K562 (cell line): Measurements from ENCODE around the gene ZDHHC14. TPM values are rescaled to one million over a fixed set of nuclear protein-coding genes. Genes with fewer than 3 reads are reported as not detected.

Source experiments
- MEF2A ChIP-seq: IDR thresholded peaks from 2 replicates; pipeline ENCODE4 v1.6.1; 2011; ENCODE audit warnings: low read depth, mild to moderate bottlenecking, low read length, moderate library complexity; ENCODE audit not compliant: control insufficient read depth
- MIER1 ChIP-seq: fragments of 450-650 bp; IDR thresholded peaks from 2 replicates; pipeline ENCODE4 v1.6.1; 2016; ENCODE audit warnings: antibody characterized with exemption, mild to moderate bottlenecking, low read depth
- NR1H2 ChIP-seq: sonication (generic); formaldehyde crosslinking; IDR thresholded peaks from 2 replicates; pipeline ENCODE4 v1.4.0; 2020; ENCODE audit warnings: mild to moderate bottlenecking, missing genetic modification reagents
- TEAD2 ChIP-seq: fragments of 450-650 bp; IDR thresholded peaks from 2 replicates; pipeline ENCODE4 v1.6.1; 2016; ENCODE audit warnings: missing genetic modification characterization, control low read depth, missing compliant biosample characterization
- YBX1 ChIP-seq: fragments of 450-650 bp; IDR thresholded peaks from 2 replicates; pipeline ENCODE4 v1.7.1; 2016; ENCODE audit warnings: mild to moderate bottlenecking
- ZBTB11 ChIP-seq, 3 experiments: fragments of 200-800 bp in 1 of 3; fragments of 250-450 bp in 1 of 3; fragments of 450-650 bp in 1 of 3; sonication (Bioruptor Pico) in 1 of 3; sonication (Bioruptor generic) in 1 of 3; formaldehyde crosslinking in 1 of 3; IDR thresholded peaks; 2 replicates each; pipeline versions ENCODE4 v1.6.1 to v1.8.0; 2016 to 2022; ENCODE audit warnings: mild to moderate bottlenecking in 2 of 3, missing genetic modification characterization in 2 of 3, missing compliant biosample characterization in 1 of 3, moderate library complexity in 1 of 3
- polyA plus RNA-seq, 8 experiments: library from polyadenylated mRNA; depleted of rRNA in 4 of 8; stranded (reverse) in 5 of 8; unstranded in 3 of 8; fragments of >200 nt; fragmentation: Nextera tagmentation in 2 of 8; fragmentation: Illumina TruSeq in 1 of 8; extraction: Ambion mirVana in 2 of 8; extraction: Trizol in 1 of 8; gene quantifications; 2 replicates each; pipeline versions ENCODE4 v1.2.1 to v1.2.3, GENCODE V29; 2011 to 2014; ENCODE audit warnings: inconsistent platforms in 1 of 8, missing spikeins in 1 of 8
- total RNA-seq, 7 experiments: library from RNA; depleted of rRNA in 6 of 7; stranded (reverse); fragments of >200 nt in 6 of 7; fragmentation: Illumina TruSeq in 2 of 7; extraction: Trizol in 2 of 7; gene quantifications; 2 replicates each; pipeline versions ENCODE4 v1.2.1 to v1.2.3, GENCODE V29; 2011 to 2021; ENCODE audit warnings: low replicate concordance in 1 of 7

ZDHHC14 gene
- total and polyA plus RNA-seq, 9 of the 15 experiments (the other 6 are each of a cell fraction or from before 2014, with no cell fraction given) = 0.92 to 23.1 (median 13.8) TPM

DNA sequence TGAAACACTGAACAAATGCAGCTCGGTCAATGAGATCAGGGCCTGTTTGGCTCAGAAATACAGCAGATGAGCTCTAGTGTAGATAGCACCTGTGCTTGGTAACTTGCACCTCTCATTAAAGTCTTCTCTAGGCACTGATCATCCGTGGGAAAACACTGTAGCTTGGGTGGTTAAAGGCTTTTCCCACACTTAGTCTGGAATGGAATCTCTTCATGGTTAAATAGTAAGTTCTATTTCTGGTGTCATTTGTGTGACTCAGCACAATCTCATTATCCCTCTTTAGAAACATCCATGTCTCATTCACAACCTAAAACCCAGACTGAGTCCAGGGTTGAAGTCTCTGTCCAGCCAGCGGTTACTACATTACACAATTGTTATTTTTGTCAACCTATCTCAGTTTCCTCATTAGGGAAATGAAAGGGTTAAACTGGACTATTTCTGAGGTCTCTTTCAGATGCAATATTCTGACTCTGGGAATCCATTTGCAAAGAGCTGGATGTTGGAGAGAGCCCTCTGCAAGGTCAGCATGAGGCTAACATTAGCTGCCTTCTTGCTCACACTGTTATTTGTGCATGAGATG is 125.0 kb downstream of the ZDHHC14 start (continued):
- TF ChIP-seq ZBTB11 (CRISPR knock-in tag; IDR thresholded peaks at IDR 0.05) (no peak), TEAD2 (tag) (no peak), MEF2A (peak; percentile 51; the same call in 1 of the 2 replicates), YBX1 (no peak), NR1H2 (no peak), MIER1 (0 out of 2 replicates have a peak, but pooled peaks have one; percentile 29)
